Skeletal muscle satellite cell (primary cell): Measurements from ENCODE around the gene ROCK2.
"Not testable (repeated sequence)": the region's sequence is repeated elsewhere in the genome, so short reads cannot be mapped to it uniquely, and the experiment has no call there.

Experiments used
- H3K27me3 ChIP-seq: 2 replicates; pipeline ENCODE4 v1.7.0; 2013; ENCODE audit warnings: low read length; ENCODE audit not compliant: control insufficient read depth, insufficient read depth
- H3K36me3 ChIP-seq: 2 replicates; pipeline ENCODE4 v1.7.0; 2013; ENCODE audit warnings: mild to moderate bottlenecking, control low read depth, low read length; ENCODE audit not compliant: insufficient read depth
- H3K4me1 ChIP-seq: 2 replicates; pipeline ENCODE4 v1.7.0; 2013; ENCODE audit warnings: low read length; ENCODE audit not compliant: control insufficient read depth, insufficient read depth
- H3K4me2 ChIP-seq: 2 replicates; pipeline ENCODE4 v1.7.0; 2013; ENCODE audit warnings: mild to moderate bottlenecking, low read length
- H3K4me3 ChIP-seq: 2 replicates; pipeline ENCODE4 v1.7.0; 2013; ENCODE audit warnings: low read length
- H3K9ac ChIP-seq: 2 replicates; pipeline ENCODE4 v1.7.0; 2013; ENCODE audit warnings: mild to moderate bottlenecking, low read depth, low read length, moderate library complexity
- H3K9me3 ChIP-seq: replicated peaks from 2 replicates; pipeline ENCODE4 v1.7.0; 2013; ENCODE audit warnings: mild to moderate bottlenecking, control low read depth, low read length

Gene ROCK2

GRCh38 chr2:11256166-11256565 lies 88.3 kb downstream of the ROCK2 start:
- Histone ChIP-seq H3K9me3 (no peaks in the 10 kb centered on the region), H3K27me3 (no peaks in the 10 kb centered on the region), H3K4me3 (no peak overlapping the region), H3K4me2 (no peak overlapping the region), H3K4me1 (peaks cover 3% of the 10 kb centered on the region), H3K9ac (no peak overlapping the region), H3K36me3 (peaks cover 7% of the 10 kb centered on the region)

- no peaks in the 10 kb centered on the region for H3K27me3 ChIP-seq
- peaks cover 13% of the 10 kb centered on the region for H3K4me1 ChIP-seq
- H3K4me3 ChIP-seq, result no peak overlapping the region
- no peaks in the 10 kb centered on the region for H3K9me3 ChIP-seq
- no peak overlapping the region for H3K9ac ChIP-seq
- no peak overlapping the region for H3K4me2 ChIP-seq
- peaks cover 9% of the 10 kb centered on the region for H3K36me3 ChIP-seq
These were observed 90.3 kb downstream of the ROCK2 start for GRCh38 chr2:11254100-11254536.

GRCh38 chr2:11252458-11252857 lies 92.0 kb downstream of the ROCK2 start:
- Histone ChIP-seq H3K36me3 (peaks cover 11% of the 10 kb centered on the region), H3K4me1 (peaks cover 13% of the 10 kb centered on the region)
- H3K4me2 ChIP-seq, H3K27me3 ChIP-seq, H3K4me3 ChIP-seq, H3K9ac ChIP-seq, H3K9me3 ChIP-seq: not testable (repeated sequence)

- Histone ChIP-seq H3K4me1 (peaks cover 13% of the 10 kb centered on the region), H3K9me3 (no peaks in the 10 kb centered on the region), H3K4me3 (no peak overlapping the region), H3K36me3 (peaks cover 10% of the 10 kb centered on the region), H3K9ac (no peak overlapping the region), H3K4me2 (no peak overlapping the region), H3K27me3 (no peaks in the 10 kb centered on the region)
These were observed 93.8 kb downstream of the ROCK2 start for GRCh38 chr2:11250400-11251196.

GRCh38 chr2:11245322-11245721 lies 99.1 kb downstream of the ROCK2 start:
- Histone ChIP-seq H3K9ac (no peak overlapping the region), H3K4me3 (no peak overlapping the region), H3K27me3 (no peaks in the 10 kb centered on the region), H3K4me2 (no peak overlapping the region), H3K36me3 (peaks cover 12% of the 10 kb centered on the region), H3K9me3 (no peaks in the 10 kb centered on the region), H3K4me1 (peaks cover 1% of the 10 kb centered on the region)

- H3K9me3 ChIP-seq, result no peaks in the 10 kb centered on the region
- no peak overlapping the region for H3K4me2 ChIP-seq
- H3K9ac ChIP-seq, result no peak overlapping the region
- H3K27me3 ChIP-seq, result no peaks in the 10 kb centered on the region
- H3K4me1 ChIP-seq, result no peaks in the 10 kb centered on the region
- H3K36me3 ChIP-seq, result peaks cover 12% of the 10 kb centered on the region
- no peak overlapping the region for H3K4me3 ChIP-seq
These were observed 100.2 kb downstream of the ROCK2 start for GRCh38 chr2:11244091-11244826.

- H3K36me3 ChIP-seq, result peaks cover 10% of the 10 kb centered on the region
- H3K4me2 ChIP-seq, result no peak overlapping the region
- no peak overlapping the region for H3K4me3 ChIP-seq
- no peaks in the 10 kb centered on the region for H3K4me1 ChIP-seq
- H3K27me3 ChIP-seq, result no peaks in the 10 kb centered on the region
- no peak overlapping the region for H3K9ac ChIP-seq
- no peaks in the 10 kb centered on the region for H3K9me3 ChIP-seq
These were observed 100.9 kb downstream of the ROCK2 start for GRCh38 chr2:11243512-11243911.

- H3K36me3 ChIP-seq, result peaks cover 10% of the 10 kb centered on the region
- no peak overlapping the region for H3K9ac ChIP-seq
- no peak overlapping the region for H3K4me3 ChIP-seq
- no peaks in the 10 kb centered on the region for H3K27me3 ChIP-seq
- no peaks in the 10 kb centered on the region for H3K9me3 ChIP-seq
- no peaks in the 10 kb centered on the region for H3K4me1 ChIP-seq
- no peak overlapping the region for H3K4me2 ChIP-seq
These were observed 101.8 kb downstream of the ROCK2 start for GRCh38 chr2:11242542-11243174.

GRCh38 chr2:11241412-11242203 lies 102.8 kb downstream of the ROCK2 start:
- Histone ChIP-seq H3K27me3 (no peaks in the 10 kb centered on the region), H3K4me2 (no peak overlapping the region), H3K9ac (no peak overlapping the region), H3K36me3 (peaks cover 2% of the 10 kb centered on the region), H3K9me3 (no peaks in the 10 kb centered on the region), H3K4me1 (no peaks in the 10 kb centered on the region), H3K4me3 (no peak overlapping the region)

GRCh38 chr2:11239666-11240462 lies 104.6 kb downstream of the ROCK2 start:
- Histone ChIP-seq H3K9ac (no peak overlapping the region), H3K4me2 (no peak overlapping the region), H3K27me3 (no peaks in the 10 kb centered on the region), H3K4me3 (no peak overlapping the region), H3K36me3 (peaks cover 2% of the 10 kb centered on the region), H3K9me3 (no peaks in the 10 kb centered on the region), H3K4me1 (no peaks in the 10 kb centered on the region)
